NCI-H510A (cell line): ENCODE measurements around the gene ATXN1.

Source experiments
- DNase-seq: peaks from one replicate; lab custom pipeline; 2025; lab: John Stamatoyannopoulos, UW

ATXN1 gene

GRCh38 chr6:16783509-16783908 is 22.2 kb upstream of the ATXN1 start:
- no peak for DNase-seq

- no peak for DNase-seq
These were observed 21.0 kb upstream of the ATXN1 start for GRCh38 chr6:16782278-16782677.

- no peak for DNase-seq
These were observed 20.3 kb upstream of the ATXN1 start for GRCh38 chr6:16781348-16782169.

- no peak for DNase-seq
These were observed 17.3 kb upstream of the ATXN1 start for GRCh38 chr6:16778521-16778920.

- no peak for DNase-seq
These were observed 16.5 kb upstream of the ATXN1 start for GRCh38 chr6:16777794-16778193.

GRCh38 chr6:16776394-16777017 is 15.2 kb upstream of the ATXN1 start:
- DNase-seq: no peak

- no peak for DNase-seq
These were observed 13.2 kb upstream of the ATXN1 start for GRCh38 chr6:16774437-16774836.

GRCh38 chr6:16773362-16773761 is 12.1 kb upstream of the ATXN1 start:
- DNase-seq: no peak

- DNase-seq: no peak
These were observed 9.7 kb upstream of the ATXN1 start for GRCh38 chr6:16770701-16771569.

GRCh38 chr6:16769986-16770376 is 8.7 kb upstream of the ATXN1 start:
- DNase-seq: no peak

- no peak for DNase-seq
These were observed 8.1 kb upstream of the ATXN1 start for GRCh38 chr6:16769131-16769985.

- no peak for DNase-seq
These were observed 7.2 kb upstream of the ATXN1 start for GRCh38 chr6:16768477-16768830.

- no peak for DNase-seq
These were observed 6.7 kb upstream of the ATXN1 start for GRCh38 chr6:16767765-16768476.

- DNase-seq: no peak
These were observed 5.8 kb upstream of the ATXN1 start for GRCh38 chr6:16766836-16767745.

GRCh38 chr6:16766043-16766536 is 4.8 kb upstream of the ATXN1 start:
- no peak for DNase-seq

GRCh38 chr6:16765235-16765634 is 4.0 kb upstream of the ATXN1 start:
- no peak for DNase-seq

GRCh38 chr6:16764188-16764950 is 3.1 kb upstream of the ATXN1 start:
- DNase-seq: no peak

GRCh38 chr6:16762550-16763477 is 1.6 kb upstream of the ATXN1 start:
- DNase-seq: no peak
